ENCODE measurements around the gene GPX3. TPM values are rescaled to one million over a fixed set of nuclear protein-coding genes. Genes with fewer than 3 reads are reported as not detected.

GPX3 gene
- total and polyA plus RNA-seq, 10 of the 15 experiments (the other 5 are each of a cell fraction or from before 2014, with no cell fraction given): 0.04 to 1.0 (median 0.15) TPM; not detected in 3

- TF ChIP-seq POLR2A (IDR thresholded peaks at IDR 0.05; ENCODE audit: low read depth, low read length): peak; percentile 51
Observed at GRCh38 chr5:151058301-151058700, 37.9 kb downstream of the GPX3 start (continued).

DNA sequence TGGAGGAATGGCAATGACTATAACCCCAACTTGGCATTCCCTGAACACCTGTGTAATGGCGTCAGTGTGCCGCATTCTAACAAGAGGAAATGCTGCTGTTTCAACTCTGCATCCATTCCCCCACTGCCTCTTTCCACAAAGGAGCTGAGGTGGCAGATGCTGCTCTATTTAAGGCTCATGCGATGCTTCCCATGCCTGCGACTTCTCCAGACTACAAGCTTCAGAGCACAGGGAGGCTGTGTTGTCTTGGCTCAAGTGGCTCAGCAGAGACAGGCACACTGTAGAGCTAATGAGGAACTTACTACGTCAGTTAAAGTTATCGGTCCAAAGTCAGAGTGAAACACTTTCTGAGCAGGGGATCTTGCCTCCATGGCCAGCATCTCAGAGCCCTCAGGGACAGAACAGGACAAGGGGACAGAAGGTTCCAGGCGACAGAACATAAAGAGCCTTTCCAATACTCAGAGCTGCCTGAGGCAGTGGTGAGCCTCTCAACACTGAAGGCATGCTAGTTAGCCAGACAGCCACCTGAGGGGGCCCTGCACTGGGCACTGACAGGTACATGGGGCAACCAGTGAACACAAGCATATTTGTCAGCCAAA lies 38.6 kb downstream of the GPX3 start:
- Histone ChIP-seq H3K27me3 (replicated peaks in 1 of 2; ENCODE audit: control insufficient read depth in 2 of 2, insufficient read depth in 2 of 2, low read length in 1 of 2) (no peaks in the 10 kb centered on the region), H3K36me3 (ENCODE audit: control insufficient read depth in 2 of 2, insufficient read depth in 2 of 2, low read length in 1 of 2) (peaks cover 65 to 76% of the 10 kb centered on the region in 2 experiments), H3K4me3 (no peak overlapping the region), H3K27ac (ENCODE audit: control insufficient read depth, insufficient read depth) (peak overlapping the region; percentile 86), H3K79me2 (ENCODE audit: control insufficient read depth, insufficient read depth, low read length) (peaks cover 57% of the 10 kb centered on the region), H4K20me1 (ENCODE audit: control insufficient read depth, insufficient read depth) (peaks cover 9% of the 10 kb centered on the region), H3K9ac (ENCODE audit: control insufficient read depth, insufficient read depth, low read length) (peak overlapping the region; percentile 10; the same call in 1 of the 2 replicates), H3K4me1 (ENCODE audit: control insufficient read depth, insufficient read depth, low read length) (peaks cover 43% of the 10 kb centered on the region), H2AFZ (ENCODE audit: control insufficient read depth, low read depth, low read length) (no peak overlapping the region), H3K4me2 (ENCODE audit: control insufficient read depth, insufficient read depth) (peak overlapping the region; percentile 93), H3K9me3 (replicated peaks; ENCODE audit: control insufficient read depth, insufficient read depth, low read length) (no peaks in the 10 kb centered on the region)
- CTCF ChIA-PET: interaction anchor here (0.8 to 15.8 kb wide), 11 partner anchors 8 to 106 kb away, joined by 3 to 691 read pairs (median 4); partner anchors contain the start of gene ANXA6
- intact Hi-C loops (cut with micrococcal nuclease; ENCODE audit: unreplicated experiment) (no loop called here), in situ Hi-C loops (cut with MboI) (no loop called here)
- DNase-seq (ENCODE audit: low read depth, low spot score) (no peak), FAIRE-seq (no peak), ATAC-seq (peak; percentile 18)
- BruUV-seq (replicated peaks): no TSS peak
- SMC1A ChIA-PET (ENCODE audit: uncharacterized antibody, unreplicated experiment): interaction anchor here (0.9 to 4.4 kb wide), 20 partner anchors 8 to 155 kb away, joined by 3 to 61 read pairs (median 4); no protein-coding TSS in a partner anchor
- POLR2A ChIA-PET: interaction anchor here (0.5 to 1.9 kb wide), 6 partner anchors 11 to 484 kb away, joined by 3 to 7 read pairs (median 4); no protein-coding TSS in a partner anchor
- WGBS (ENCODE audit: insufficient coverage, insufficient replicate concordance, low lambda C conversion rate, missing lambda C conversion rate): 57% methylated on average over 7 of the region's 7 CpGs
- RAD21 ChIA-PET (ENCODE audit: unreplicated experiment): interaction anchor here (0.9 to 2.0 kb wide), 6 partner anchors 23 to 106 kb away, joined by 3 to 23 read pairs (median 4); no protein-coding TSS in a partner anchor
- TF ChIP-seq ZNF207 (IDR thresholded peaks at IDR 0.05; ENCODE audit: borderline replicate concordance) (0 out of 2 replicates have a peak, but pooled peaks have one; percentile 36), RAD21 (IDR thresholded peaks at IDR 0.05; ENCODE audit: insufficient read depth, low read depth, low read length) (peak; percentile 27; the same call in 1 of the 2 replicates), CTCF (IDR thresholded peaks at IDR 0.05 in 2 of 3, conservative IDR thresholded peaks at IDR 0.05 in 1 of 3; ENCODE audit: control insufficient read depth in 2 of 3, extremely low read depth in 1 of 3, insufficient read depth in 1 of 3, low read depth in 3 of 3, low read length in 3 of 3) (peak in 2 of 3 experiments; percentile 11 to 23; a peak in 2 of 6 replicates)
- TF ChIP-seq, protein P1, sequence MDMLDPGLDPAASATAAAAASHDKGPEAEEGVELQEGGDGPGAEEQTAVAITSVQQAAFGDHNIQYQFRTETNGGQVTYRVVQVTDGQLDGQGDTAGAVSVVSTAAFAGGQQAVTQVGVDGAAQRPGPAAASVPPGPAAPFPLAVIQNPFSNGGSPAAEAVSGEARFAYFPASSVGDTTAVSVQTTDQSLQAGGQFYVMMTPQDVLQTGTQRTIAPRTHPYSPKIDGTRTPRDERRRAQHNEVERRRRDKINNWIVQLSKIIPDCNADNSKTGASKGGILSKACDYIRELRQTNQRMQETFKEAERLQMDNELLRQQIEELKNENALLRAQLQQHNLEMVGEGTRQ (IDR thresholded peaks at IDR 0.05; ENCODE audit: borderline replicate concordance, low read depth, low read length): no peak
